HG02938 (cell line): Measurements from ENCODE around the gene PNPLA8.
A peak's percentile ranks its signal among the peaks of the same experiment; 100 is the strongest.
"Not testable (repeated sequence)": the region's sequence is repeated elsewhere in the genome, so short reads cannot be mapped to it uniquely, and the experiment has no call there.

Source experiments
- ATAC-seq: cut with Tn5 transposase; IDR thresholded peaks from one replicate; pipeline ENCODE4 v1.9.1; 2021; ENCODE audit warnings: mild to moderate bottlenecking, moderate library complexity; ENCODE audit not compliant: unreplicated experiment

The PNPLA8 gene, protein sequence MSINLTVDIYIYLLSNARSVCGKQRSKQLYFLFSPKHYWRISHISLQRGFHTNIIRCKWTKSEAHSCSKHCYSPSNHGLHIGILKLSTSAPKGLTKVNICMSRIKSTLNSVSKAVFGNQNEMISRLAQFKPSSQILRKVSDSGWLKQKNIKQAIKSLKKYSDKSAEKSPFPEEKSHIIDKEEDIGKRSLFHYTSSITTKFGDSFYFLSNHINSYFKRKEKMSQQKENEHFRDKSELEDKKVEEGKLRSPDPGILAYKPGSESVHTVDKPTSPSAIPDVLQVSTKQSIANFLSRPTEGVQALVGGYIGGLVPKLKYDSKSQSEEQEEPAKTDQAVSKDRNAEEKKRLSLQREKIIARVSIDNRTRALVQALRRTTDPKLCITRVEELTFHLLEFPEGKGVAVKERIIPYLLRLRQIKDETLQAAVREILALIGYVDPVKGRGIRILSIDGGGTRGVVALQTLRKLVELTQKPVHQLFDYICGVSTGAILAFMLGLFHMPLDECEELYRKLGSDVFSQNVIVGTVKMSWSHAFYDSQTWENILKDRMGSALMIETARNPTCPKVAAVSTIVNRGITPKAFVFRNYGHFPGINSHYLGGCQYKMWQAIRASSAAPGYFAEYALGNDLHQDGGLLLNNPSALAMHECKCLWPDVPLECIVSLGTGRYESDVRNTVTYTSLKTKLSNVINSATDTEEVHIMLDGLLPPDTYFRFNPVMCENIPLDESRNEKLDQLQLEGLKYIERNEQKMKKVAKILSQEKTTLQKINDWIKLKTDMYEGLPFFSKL

DNA sequence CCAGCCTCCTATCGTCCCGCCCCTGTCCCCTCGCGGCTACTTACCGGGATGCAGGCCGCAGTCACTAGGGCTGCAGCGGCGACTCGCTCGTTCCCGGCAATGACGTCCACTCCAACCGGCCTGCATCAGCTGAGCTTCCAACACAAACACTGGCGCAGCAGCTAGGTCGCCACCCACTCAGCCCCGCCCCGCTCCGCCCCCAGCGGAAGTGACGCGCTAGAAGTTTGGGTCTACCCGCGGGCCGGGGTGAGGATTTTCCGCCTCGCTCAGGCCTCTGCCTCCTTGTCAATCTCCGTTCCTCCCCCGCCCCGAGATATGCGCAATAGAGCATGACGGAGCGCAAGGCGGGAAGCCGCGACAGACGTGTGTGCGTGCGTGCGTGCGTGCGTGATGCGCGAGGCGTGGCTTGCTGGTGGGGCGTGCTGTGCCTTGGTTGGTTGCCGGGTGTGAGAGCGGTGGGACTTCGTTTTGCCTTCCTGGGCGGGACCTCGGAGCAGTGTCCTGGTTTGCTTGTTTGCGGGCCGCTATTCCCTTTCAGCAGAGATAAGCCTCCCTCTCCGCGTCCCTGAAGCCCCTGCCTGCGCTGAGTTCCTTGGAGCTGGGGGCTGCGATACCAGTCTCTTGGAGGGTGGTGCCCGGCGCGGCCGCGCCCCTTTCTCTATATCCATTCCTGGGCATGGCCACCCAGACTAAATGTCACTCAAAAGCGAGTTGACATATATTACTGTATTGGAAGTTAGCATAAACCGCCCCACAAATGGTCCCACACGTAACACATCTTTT lies at the start of gene PNPLA8:
TSS of gene PNPLA8 (minus strand) at position 151 of the 783 bp plus-strand sequence. CDS start 10,644 bp downstream, outside the sequence.
- ATAC-seq, result peak; percentile 90

DNA sequence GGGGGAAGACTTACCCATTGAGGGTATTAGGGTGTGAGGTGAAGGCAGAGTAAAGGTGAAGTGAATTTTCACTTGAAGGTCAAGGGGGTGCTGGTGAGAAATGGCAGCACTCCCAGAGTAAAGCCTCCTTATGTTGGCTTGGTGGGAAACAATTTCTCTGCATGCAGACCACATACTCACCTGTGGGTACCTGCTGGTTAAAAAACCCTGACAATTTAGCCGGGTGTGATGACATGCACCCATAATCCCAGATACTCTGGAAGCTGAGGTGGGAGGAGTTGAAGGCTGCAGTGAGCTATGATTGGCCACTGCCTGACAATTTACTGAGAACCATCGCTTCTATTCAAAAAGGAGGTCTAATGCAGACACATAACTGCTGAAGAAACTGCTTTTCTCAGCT lies 49.2 kb upstream of the PNPLA8 start:
- no peak for ATAC-seq

GRCh38 chr7:108572480-108572879 lies 46.5 kb upstream of the PNPLA8 start:
- ATAC-seq, result no peak

GRCh38 chr7:108570146-108570755 lies 44.3 kb upstream of the PNPLA8 start:
- peak; percentile 24 for ATAC-seq

GRCh38 chr7:108569381-108570145 lies 43.6 kb upstream of the PNPLA8 start, which contains the start of the genes DNAJB9 and THAP5:
DNAJB9 (plus strand) TSS chr7:108569874; CDS start chr7:108571727, 1,853 bp downstream.
THAP5 (minus strand) TSS chr7:108569706; CDS start chr7:108569569, 137 bp downstream.
- peak; percentile 93 for ATAC-seq

DNA sequence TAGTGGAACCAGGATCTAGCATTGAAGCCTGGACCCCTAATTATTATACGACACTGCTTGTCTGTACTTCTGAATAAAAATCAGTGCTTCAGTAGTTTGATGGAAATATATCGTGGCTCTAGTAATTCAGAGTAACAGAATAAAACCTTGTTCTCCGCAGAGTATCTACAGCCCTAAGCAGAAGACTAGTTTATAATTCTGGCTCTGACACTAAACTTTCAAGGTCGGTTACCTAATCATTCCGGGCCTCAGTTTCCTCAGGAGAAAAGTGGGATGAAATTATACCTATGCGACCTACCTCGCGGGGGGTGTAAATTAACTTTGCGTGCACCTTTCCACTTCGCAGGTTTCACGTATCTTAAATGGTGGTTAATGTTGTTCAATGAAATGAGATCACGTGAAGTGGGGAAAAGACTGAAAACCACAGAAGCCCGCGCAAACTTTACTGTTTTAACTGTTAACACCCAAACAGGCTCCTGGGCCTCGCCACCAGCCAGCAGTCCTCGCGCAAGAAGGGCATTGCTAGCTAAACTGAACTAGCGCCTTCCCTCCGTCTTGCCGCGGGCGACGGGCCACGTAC lies 43.0 kb upstream of the PNPLA8 start:
- ATAC-seq, result no peak

DNA sequence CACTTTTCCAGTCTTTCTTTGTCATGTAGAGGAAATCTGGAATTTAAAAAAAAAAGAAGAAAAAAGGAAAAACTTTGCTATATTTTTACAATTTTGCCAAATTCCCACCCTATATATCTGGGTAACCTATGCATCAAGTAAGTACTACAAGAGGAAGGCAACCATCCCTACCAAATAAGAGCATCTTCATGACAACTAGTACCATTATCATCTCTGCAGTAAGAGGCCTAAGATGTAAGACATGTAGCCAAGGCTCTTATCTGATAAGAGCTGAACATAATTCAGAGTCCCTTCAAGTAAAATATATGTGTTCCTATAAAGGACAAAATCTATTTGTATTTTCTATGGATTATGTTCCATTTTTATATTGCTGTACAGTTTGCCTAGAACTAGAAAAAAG lies 40.1 kb upstream of the PNPLA8 start:
- no peak for ATAC-seq

GRCh38 chr7:108561047-108561619 lies 35.2 kb upstream of the PNPLA8 start:
- no peak for ATAC-seq

DNA sequence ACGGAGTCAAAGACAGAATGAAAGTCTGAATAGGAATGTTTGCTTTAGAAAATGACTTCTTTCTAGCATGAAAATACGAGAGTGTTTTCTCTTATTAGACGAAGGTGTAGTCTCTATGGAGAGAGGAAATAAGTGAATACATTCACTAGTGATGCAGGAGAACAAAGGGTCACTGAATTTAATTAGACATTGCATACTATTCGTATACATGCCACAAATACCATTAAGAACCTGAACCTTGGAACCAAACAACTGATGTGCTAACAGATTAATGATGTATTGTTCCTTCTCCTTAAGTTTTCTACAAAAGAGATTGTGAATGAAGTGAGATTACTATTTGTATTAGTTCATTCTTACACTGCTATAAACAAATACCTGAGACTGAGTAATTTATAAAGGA lies 33.3 kb upstream of the PNPLA8 start:
- ATAC-seq, result no peak

GRCh38 chr7:108557617-108558016 lies 31.7 kb upstream of the PNPLA8 start:
- no peak for ATAC-seq

DNA sequence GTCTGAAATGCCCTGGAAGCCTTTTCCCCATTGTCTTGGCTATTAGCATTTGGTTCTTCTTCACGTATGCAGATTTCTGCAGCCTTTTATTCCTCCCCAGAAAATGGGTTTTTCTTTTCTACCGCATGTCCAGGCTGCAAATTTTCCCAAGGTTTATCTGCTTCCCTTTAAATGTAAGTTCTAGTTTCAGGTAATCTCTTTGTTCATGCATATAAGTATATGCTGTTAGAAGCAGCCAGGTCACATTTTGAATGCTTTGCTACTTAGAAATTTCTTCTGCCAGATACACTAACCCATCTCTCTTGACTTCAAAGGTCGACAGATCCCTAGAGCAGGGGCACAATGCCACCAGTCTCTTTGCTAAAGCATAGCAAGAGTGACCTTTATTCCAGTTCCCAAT lies 31.3 kb upstream of the PNPLA8 start:
- ATAC-seq, result no peak

- ATAC-seq, result not testable (repeated sequence)
Measured at GRCh38 chr7:108556665-108557064, 30.7 kb upstream of the PNPLA8 start.

DNA sequence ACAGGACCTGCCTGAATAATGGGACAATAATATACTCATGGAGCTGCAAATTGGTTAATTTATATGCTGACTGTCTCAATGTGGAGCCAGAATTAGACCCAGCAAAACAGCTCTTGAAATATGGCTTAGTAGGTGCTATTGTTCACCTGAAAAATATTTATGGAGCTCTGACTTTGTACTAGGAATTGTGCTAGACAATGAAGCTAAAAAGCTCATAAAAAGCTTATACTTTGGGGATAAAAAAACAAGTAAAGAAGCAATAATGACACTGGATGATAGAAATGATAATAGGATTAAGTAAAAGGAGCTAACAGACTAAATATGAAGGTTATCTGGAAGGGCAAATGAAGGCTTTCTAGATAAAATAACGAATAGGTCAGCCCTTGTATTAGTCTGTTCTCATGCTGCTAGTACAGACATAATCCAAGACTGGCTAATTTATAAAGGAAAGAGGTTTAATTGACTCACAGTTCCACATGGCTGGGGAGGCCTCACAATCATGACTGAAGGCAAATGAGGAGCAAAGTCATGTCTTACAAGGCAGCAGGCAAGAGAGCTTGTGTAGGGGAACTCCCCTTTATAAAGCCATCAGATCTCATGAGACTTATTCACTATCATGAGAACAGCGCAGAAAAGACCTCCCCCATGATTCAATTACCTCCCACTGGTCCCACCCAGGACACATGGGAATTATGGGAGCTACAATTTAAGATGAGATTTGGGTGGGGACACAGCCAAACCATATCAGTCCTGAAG lies 22.4 kb upstream of the PNPLA8 start:
- ATAC-seq, result not testable (repeated sequence)

GRCh38 chr7:108541478-108541877 lies 15.5 kb upstream of the PNPLA8 start:
- no peak for ATAC-seq

DNA sequence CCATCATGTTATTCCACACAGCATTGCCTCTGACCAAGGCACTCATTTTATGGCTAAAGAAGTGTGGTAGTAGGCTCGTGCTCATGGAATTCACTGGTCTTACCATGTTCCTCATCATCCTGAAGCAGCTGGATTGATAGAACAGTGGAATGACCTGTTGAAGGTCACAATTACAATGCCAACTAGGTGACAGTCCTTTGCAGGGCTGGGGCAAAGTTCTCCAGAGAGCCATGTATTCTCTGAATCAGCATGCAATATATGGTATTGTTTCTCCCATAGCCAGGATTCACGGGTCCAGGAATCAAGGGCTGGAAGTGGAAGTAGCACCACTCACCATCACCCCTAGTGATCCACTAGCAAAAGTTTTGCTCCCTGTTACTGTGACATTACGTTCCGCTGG lies 12.8 kb upstream of the PNPLA8 start:
- ATAC-seq, result not testable (repeated sequence)

DNA sequence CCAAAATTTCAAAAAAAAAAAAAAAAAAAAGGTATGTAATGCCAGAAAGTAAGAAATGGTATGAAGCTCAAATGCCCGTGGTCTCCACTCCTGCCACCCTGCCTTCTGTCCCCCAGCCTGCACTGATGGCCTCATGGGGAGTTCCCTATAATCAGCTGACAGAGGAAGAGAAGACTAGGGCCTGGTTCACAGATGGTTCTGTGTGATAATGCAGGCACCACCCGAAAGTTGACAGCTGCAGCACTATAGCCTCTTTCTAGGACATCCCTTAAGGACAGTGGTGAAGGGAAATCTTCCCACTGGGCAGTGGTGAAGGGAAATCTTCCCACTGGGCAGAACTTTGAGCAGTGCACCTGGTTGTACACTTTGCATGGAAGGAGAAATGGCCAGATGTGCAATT lies 12.3 kb upstream of the PNPLA8 start:
- not testable (repeated sequence) for ATAC-seq

GRCh38 chr7:108537229-108537628 lies 11.3 kb upstream of the PNPLA8 start:
- ATAC-seq, result no peak

DNA sequence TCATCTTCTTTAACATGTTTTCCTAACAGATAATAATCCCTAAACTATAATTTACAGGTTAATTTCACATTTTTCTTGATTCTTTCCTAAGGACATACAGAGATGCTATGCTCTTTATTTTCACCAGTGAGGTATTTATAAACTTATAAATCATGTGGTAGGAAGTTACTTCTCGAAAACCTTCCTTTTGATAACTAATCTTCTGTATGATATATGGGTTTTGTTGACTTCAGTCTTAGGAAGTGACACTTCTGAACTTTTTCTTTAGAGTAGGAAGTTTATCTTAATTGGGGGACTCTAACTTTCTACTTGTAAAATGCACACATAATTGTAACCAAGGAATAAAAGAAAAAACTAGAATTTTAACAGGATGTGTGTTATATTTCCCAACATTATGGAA lies 9.8 kb upstream of the PNPLA8 start:
- ATAC-seq, result no peak
